Measurements from ENCODE around the gene SRGAP1.

DNA sequence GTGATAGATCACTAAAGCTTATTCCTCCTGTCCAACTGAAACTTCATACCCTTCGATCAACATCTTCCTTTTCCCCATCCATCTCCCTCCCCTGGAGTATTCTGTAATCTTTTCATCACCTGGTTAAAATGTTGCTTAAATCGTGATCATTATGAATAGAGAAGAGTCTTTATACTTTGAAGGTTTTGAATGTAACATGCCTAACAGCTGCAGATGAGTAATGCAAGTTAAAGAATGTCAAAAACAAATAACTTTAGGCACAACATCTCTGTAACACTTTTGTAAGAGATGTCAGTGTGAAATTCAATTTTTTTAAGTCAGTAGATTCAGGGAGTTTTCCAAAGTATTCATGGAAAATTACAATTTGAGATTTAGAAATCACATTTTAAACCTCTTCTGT is 39.8 kb upstream of the SRGAP1 start:
- TF ChIP-seq, protein P1, sequence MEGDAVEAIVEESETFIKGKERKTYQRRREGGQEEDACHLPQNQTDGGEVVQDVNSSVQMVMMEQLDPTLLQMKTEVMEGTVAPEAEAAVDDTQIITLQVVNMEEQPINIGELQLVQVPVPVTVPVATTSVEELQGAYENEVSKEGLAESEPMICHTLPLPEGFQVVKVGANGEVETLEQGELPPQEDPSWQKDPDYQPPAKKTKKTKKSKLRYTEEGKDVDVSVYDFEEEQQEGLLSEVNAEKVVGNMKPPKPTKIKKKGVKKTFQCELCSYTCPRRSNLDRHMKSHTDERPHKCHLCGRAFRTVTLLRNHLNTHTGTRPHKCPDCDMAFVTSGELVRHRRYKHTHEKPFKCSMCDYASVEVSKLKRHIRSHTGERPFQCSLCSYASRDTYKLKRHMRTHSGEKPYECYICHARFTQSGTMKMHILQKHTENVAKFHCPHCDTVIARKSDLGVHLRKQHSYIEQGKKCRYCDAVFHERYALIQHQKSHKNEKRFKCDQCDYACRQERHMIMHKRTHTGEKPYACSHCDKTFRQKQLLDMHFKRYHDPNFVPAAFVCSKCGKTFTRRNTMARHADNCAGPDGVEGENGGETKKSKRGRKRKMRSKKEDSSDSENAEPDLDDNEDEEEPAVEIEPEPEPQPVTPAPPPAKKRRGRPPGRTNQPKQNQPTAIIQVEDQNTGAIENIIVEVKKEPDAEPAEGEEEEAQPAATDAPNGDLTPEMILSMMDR (conservative IDR thresholded peaks at IDR 0.05; ENCODE audit: low read depth, low read length), result no peak
- no peak for TF ChIP-seq RFX5 (IDR thresholded peaks at IDR 0.05; ENCODE audit: low read depth, low read length)
- no peak for TF ChIP-seq BHLHE40 (IDR thresholded peaks at IDR 0.05; ENCODE audit: low read depth, low read length)
- no peak for TF ChIP-seq CEBPB (IDR thresholded peaks at IDR 0.05; ENCODE audit: low read depth, low read length)
